HCT116 (cell line): Measurements from ENCODE around the gene TMEM40. TPM values are rescaled to one million over a fixed set of nuclear protein-coding genes. Genes with fewer than 3 reads are reported as not detected.
"Not testable (repeated sequence)": the region's sequence is repeated elsewhere in the genome, so short reads cannot be mapped to it uniquely, and the experiment has no call there.

Experiments used
- ATAC-seq: fragments of 200-7000 bp; cut with Tn5 transposase; 2 replicates; pipeline ENCODE4 v1.9.1; 2020; ENCODE audit warnings: mild to moderate bottlenecking, moderate library complexity
- BruUV-seq: library from RNA; stranded (reverse); fragments of 400-500 nt; replicated peaks from 2 replicates; lab custom pipeline; 2021; lab: Mats Ljungman, UMichigan
- CTCF ChIA-PET: fragments of 300-600 bp; sonication (Branson Sonifier 250); formaldehyde crosslinking; loops from one replicate; lab custom pipeline; 2021; ENCODE audit warnings: antibody characterized with exemption; lab: Charles Lee
- POLR2A ChIA-PET: fragments of 300-600, 350-600 bp; sonication (Branson Sonifier 250); formaldehyde crosslinking; loops from one replicate; lab custom pipeline; 2021; ENCODE audit warnings: antibody characterized with exemption; lab: Charles Lee
- RAD21 ChIA-PET, 2 experiments: fragments of 300-600 bp; sonication (Branson Sonifier 250); formaldehyde crosslinking; loops; one replicate each; lab custom pipeline; 2023; ENCODE audit warnings: low total read pairs in 2 of 2; ENCODE audit not compliant: uncharacterized antibody in 2 of 2, unreplicated experiment in 2 of 2, low non-redundant PET in 1 of 2; lab: Charles Lee
- DNase-seq: peaks from one replicate; pipeline ENCODE4 v3.0.0-alpha.2; 2010; ENCODE audit warnings: low read depth, low spot score
- H2AFZ ChIP-seq: fragments of 200-600 bp; shearing (Covaris generic), sonication (generic); 2 replicates; pipeline ENCODE4 v1.6.1; 2017; ENCODE audit warnings: low read depth, mixed run types, mixed read lengths, antibody characterized with exemption, low read length; ENCODE audit not compliant: poor library complexity, severe bottlenecking
- H3K27ac ChIP-seq: 2 replicates; pipeline ENCODE4 v1.5.1; 2012; ENCODE audit warnings: low read depth, low read length
- H3K27me3 ChIP-seq: fragments of 200-600 bp; sonication (generic); 2 replicates; pipeline ENCODE4 v1.6.1; 2016; ENCODE audit warnings: mixed run types, low read length, mixed read lengths; ENCODE audit not compliant: insufficient read depth
- H3K36me3 ChIP-seq, 2 experiments: fragments of 200-500 bp in 1 of 2; fragments of 200-600 bp in 1 of 2; sonication (Bioruptor generic) in 1 of 2; sonication (generic) in 1 of 2; 2 replicates each; pipeline versions ENCODE4 v1.5.1 to v1.6.1; 2014 to 2016; ENCODE audit warnings: low read length in 2 of 2, inconsistent platforms in 1 of 2, mixed read lengths in 1 of 2, mixed run types in 1 of 2; ENCODE audit not compliant: insufficient read depth in 2 of 2, control insufficient read depth in 1 of 2
- H3K4me1 ChIP-seq, 2 experiments: fragments of 200-600 bp in 1 of 2; sonication (generic) in 1 of 2; 2 replicates each; pipeline versions ENCODE4 v1.5.1 to v1.6.1; 2012 to 2017; ENCODE audit warnings: low read length in 2 of 2, inconsistent platforms in 1 of 2, mild to moderate bottlenecking in 1 of 2, mixed read lengths in 1 of 2, mixed run types in 1 of 2, moderate library complexity in 1 of 2; ENCODE audit not compliant: insufficient read depth in 2 of 2, control insufficient read depth in 1 of 2
- H3K4me2 ChIP-seq: fragments of 200-600 bp; sonication (generic); 2 replicates; pipeline ENCODE4 v1.6.1; 2017; ENCODE audit warnings: mixed run types, low read length, mixed read lengths
- H3K4me3 ChIP-seq, 2 experiments: fragments of 200-600 bp in 1 of 2; sonication (generic) in 1 of 2; replicated peaks in 1 of 2; 2 replicates each; pipeline ENCODE4 v1.5.1; 2011 to 2016; ENCODE audit warnings: low read length in 2 of 2, control low read depth in 1 of 2, low read depth in 1 of 2, mild to moderate bottlenecking in 1 of 2, mixed read lengths in 1 of 2, mixed run types in 1 of 2
- H3K79me2 ChIP-seq: fragments of 200-600 bp; sonication (generic); 2 replicates; pipeline ENCODE4 v1.6.1; 2017; ENCODE audit warnings: mild to moderate bottlenecking, mixed run types, low read length, moderate library complexity, mixed read lengths; ENCODE audit not compliant: insufficient read depth
- H3K9ac ChIP-seq: fragments of 200-600 bp; sonication (generic); 2 replicates; pipeline ENCODE4 v1.6.1; 2016; ENCODE audit warnings: low read length, mixed read lengths
- H3K9me2 ChIP-seq: fragments of 200-600 bp; sonication (generic), shearing (Covaris generic); 2 replicates; pipeline ENCODE4 v1.6.1; 2017; ENCODE audit warnings: mixed run types, mild to moderate bottlenecking, moderate library complexity; ENCODE audit not compliant: insufficient read depth
- H3K9me3 ChIP-seq, 2 experiments: fragments of 200-500 bp in 1 of 2; fragments of 200-600 bp in 1 of 2; sonication (Bioruptor generic) in 1 of 2; sonication (generic) in 1 of 2; 2 replicates each; pipeline ENCODE4 v1.6.1; 2014 to 2017; ENCODE audit warnings: low read length in 2 of 2, mixed read lengths in 2 of 2, inconsistent platforms in 1 of 2, low read depth in 1 of 2, mild to moderate bottlenecking in 1 of 2, mixed run types in 1 of 2, moderate library complexity in 1 of 2; ENCODE audit not compliant: control insufficient read depth in 1 of 2, insufficient read depth in 1 of 2
- H4K20me1 ChIP-seq: fragments of 200-600 bp; sonication (generic), shearing (Covaris generic); 2 replicates; pipeline ENCODE4 v1.6.1; 2017; ENCODE audit warnings: mixed run types, mild to moderate bottlenecking, moderate library complexity; ENCODE audit not compliant: insufficient read depth
- EZH2phosphoT487 ChIP-seq: fragments of 200-600 bp; IDR thresholded peaks from 2 replicates; pipeline ENCODE4 v1.6.1; 2018; ENCODE audit warnings: antibody characterized with exemption, borderline replicate concordance
- FOSL1 ChIP-seq: IDR thresholded peaks from 2 replicates; pipeline ENCODE4 v1.6.1; 2012; ENCODE audit warnings: low read depth
- RAD21 ChIP-seq: IDR thresholded peaks from 2 replicates; pipeline ENCODE4 v1.6.1; 2012; ENCODE audit warnings: low read depth, mild to moderate bottlenecking
- intact Hi-C: fragments of 100-400 bp; cut with micrococcal nuclease; formaldehyde crosslinking; loops from 2 replicates; pipeline ENCODE4 v1.10.0; 2022
- total RNA-seq: library from RNA; stranded (reverse); gene quantifications from one replicate; pipeline ENCODE4 v1.2.1, GENCODE V29; 2021; ENCODE audit not compliant: unreplicated experiment
- TF ChIP-seq, protein P1 (sequence below): IDR thresholded peaks from 2 replicates; pipeline ENCODE4 v1.6.1; 2012; ENCODE audit warnings: low read depth
- TF ChIP-seq, protein P2 (sequence below): IDR thresholded peaks from 2 replicates; pipeline ENCODE4 v1.6.1; 2012

The TMEM40 gene
- total RNA-seq, 1 experiment from 2014 or later = 12.3 TPM

GRCh38 chr3:12777171-12777570 lies 18.1 kb upstream of the TMEM40 start (continued):
- TF ChIP-seq, protein P1, sequence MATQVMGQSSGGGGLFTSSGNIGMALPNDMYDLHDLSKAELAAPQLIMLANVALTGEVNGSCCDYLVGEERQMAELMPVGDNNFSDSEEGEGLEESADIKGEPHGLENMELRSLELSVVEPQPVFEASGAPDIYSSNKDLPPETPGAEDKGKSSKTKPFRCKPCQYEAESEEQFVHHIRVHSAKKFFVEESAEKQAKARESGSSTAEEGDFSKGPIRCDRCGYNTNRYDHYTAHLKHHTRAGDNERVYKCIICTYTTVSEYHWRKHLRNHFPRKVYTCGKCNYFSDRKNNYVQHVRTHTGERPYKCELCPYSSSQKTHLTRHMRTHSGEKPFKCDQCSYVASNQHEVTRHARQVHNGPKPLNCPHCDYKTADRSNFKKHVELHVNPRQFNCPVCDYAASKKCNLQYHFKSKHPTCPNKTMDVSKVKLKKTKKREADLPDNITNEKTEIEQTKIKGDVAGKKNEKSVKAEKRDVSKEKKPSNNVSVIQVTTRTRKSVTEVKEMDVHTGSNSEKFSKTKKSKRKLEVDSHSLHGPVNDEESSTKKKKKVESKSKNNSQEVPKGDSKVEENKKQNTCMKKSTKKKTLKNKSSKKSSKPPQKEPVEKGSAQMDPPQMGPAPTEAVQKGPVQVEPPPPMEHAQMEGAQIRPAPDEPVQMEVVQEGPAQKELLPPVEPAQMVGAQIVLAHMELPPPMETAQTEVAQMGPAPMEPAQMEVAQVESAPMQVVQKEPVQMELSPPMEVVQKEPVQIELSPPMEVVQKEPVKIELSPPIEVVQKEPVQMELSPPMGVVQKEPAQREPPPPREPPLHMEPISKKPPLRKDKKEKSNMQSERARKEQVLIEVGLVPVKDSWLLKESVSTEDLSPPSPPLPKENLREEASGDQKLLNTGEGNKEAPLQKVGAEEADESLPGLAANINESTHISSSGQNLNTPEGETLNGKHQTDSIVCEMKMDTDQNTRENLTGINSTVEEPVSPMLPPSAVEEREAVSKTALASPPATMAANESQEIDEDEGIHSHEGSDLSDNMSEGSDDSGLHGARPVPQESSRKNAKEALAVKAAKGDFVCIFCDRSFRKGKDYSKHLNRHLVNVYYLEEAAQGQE = no peak
- TF ChIP-seq, all 23 proteins: peak for 0

DNA sequence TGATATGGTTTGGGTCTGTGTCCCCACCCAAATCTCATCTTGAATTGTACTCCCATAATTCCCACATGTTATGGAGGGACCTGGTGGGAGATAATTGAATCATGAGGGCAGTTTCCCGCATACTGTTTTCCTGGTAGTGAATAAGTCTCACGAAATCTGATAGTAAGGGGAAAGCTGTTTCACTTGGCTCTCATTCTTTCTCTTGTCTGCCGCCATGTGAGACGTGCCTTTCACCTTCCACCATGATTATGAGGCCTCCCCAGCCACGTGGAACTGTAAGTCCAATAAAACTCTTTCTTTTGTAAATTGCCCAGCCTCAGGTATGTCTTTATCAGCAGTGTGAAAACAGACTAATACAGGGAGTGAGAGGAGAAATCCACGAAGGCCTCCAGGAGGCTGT lies 16.9 kb upstream of the TMEM40 start:
- H3K4me2 ChIP-seq, H3K27me3 ChIP-seq, POLR2A ChIA-PET, H3K4me1 ChIP-seq, BruUV-seq, H3K9ac ChIP-seq, DNase-seq, H2AFZ ChIP-seq, H4K20me1 ChIP-seq, ATAC-seq, intact Hi-C loops, H3K4me3 ChIP-seq, CTCF ChIA-PET, H3K36me3 ChIP-seq, H3K27ac ChIP-seq, H3K9me2 ChIP-seq, H3K9me3 ChIP-seq, H3K79me2 ChIP-seq, RAD21 ChIA-PET: not testable (repeated sequence)

GRCh38 chr3:12775226-12775625 lies 16.2 kb upstream of the TMEM40 start:
- H3K27ac ChIP-seq = no peak overlapping the region
- no TSS peak for BruUV-seq
- intact Hi-C loops = no loop called here

More at GRCh38 chr3:12775226-12775625, 16.2 kb upstream of the TMEM40 start:
- H3K79me2 ChIP-seq = no peaks in the 10 kb centered on the region
- ChIA-PET CTCF (no interaction called here), POLR2A (no interaction called here), RAD21 (no interaction called here)
- no peaks in the 10 kb centered on the region for H3K9me3 ChIP-seq
- H3K4me3 ChIP-seq = no peak overlapping the region
- H3K9me2 ChIP-seq = no peaks in the 10 kb centered on the region
- H3K4me1 ChIP-seq = no peaks in the 10 kb centered on the region
- H3K36me3 ChIP-seq = no peaks in the 10 kb centered on the region
- TF ChIP-seq, protein P2, sequence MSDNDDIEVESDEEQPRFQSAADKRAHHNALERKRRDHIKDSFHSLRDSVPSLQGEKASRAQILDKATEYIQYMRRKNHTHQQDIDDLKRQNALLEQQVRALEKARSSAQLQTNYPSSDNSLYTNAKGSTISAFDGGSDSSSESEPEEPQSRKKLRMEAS = no peak
- TF ChIP-seq EZH2phosphoT487 (no peak), RAD21 (no peak), FOSL1 (no peak)
- H4K20me1 ChIP-seq = no peaks in the 10 kb centered on the region
- no peak overlapping the region for H3K9ac ChIP-seq
- no peak overlapping the region for H2AFZ ChIP-seq
- no peak overlapping the region for H3K4me2 ChIP-seq
- ATAC-seq (no peak), DNase-seq (no peak)
- no peaks in the 10 kb centered on the region for H3K27me3 ChIP-seq
